ENCODE results near the gene HRG.

GRCh38 chr3:186651678-186652215 lies 14.1 kb upstream of the HRG start:
- TF ChIP-seq, protein P1, sequence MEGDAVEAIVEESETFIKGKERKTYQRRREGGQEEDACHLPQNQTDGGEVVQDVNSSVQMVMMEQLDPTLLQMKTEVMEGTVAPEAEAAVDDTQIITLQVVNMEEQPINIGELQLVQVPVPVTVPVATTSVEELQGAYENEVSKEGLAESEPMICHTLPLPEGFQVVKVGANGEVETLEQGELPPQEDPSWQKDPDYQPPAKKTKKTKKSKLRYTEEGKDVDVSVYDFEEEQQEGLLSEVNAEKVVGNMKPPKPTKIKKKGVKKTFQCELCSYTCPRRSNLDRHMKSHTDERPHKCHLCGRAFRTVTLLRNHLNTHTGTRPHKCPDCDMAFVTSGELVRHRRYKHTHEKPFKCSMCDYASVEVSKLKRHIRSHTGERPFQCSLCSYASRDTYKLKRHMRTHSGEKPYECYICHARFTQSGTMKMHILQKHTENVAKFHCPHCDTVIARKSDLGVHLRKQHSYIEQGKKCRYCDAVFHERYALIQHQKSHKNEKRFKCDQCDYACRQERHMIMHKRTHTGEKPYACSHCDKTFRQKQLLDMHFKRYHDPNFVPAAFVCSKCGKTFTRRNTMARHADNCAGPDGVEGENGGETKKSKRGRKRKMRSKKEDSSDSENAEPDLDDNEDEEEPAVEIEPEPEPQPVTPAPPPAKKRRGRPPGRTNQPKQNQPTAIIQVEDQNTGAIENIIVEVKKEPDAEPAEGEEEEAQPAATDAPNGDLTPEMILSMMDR (IDR thresholded peaks at IDR 0.05), result no peak
- no peak for TF ChIP-seq POLR2AphosphoS5 (IDR thresholded peaks at IDR 0.05)
- TF ChIP-seq EP300 (IDR thresholded peaks at IDR 0.05), result no peak

Data from upper lobe of left lung (tissue), 4 donors.